ENCODE measurements around the gene RS1. TPM values are rescaled to one million over a fixed set of nuclear protein-coding genes. Genes with fewer than 3 reads are reported as not detected.

The RS1 gene
- total and polyA plus RNA-seq, 2 donors from 2014 or later = 0.44 TPM; not detected in 1

DNA sequence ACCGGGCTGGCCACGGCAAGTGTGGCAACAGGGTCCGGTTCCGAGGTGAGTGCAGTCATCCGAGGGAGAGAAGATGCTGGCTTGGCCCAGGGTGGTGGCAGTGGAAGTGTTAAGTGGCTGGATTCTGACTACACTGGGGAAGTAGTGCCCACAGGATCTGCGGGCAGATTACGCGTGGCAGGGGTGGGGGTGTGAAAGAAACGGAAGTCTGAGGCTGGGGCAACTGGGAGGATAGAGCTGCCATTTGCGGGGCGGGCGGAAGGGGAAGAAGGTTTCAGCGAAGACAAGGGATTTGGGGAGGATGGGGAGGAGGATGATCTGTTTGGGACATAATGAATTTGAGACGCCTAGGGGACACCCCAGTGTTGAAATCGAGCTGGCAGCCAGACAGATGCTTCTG lies 5.3 kb downstream of the RS1 start:
- DNase-seq (no peak), FAIRE-seq (no peak)
- intact Hi-C loops (cut with DNase I) = no loop called here
- TF ChIP-seq, protein P1, sequence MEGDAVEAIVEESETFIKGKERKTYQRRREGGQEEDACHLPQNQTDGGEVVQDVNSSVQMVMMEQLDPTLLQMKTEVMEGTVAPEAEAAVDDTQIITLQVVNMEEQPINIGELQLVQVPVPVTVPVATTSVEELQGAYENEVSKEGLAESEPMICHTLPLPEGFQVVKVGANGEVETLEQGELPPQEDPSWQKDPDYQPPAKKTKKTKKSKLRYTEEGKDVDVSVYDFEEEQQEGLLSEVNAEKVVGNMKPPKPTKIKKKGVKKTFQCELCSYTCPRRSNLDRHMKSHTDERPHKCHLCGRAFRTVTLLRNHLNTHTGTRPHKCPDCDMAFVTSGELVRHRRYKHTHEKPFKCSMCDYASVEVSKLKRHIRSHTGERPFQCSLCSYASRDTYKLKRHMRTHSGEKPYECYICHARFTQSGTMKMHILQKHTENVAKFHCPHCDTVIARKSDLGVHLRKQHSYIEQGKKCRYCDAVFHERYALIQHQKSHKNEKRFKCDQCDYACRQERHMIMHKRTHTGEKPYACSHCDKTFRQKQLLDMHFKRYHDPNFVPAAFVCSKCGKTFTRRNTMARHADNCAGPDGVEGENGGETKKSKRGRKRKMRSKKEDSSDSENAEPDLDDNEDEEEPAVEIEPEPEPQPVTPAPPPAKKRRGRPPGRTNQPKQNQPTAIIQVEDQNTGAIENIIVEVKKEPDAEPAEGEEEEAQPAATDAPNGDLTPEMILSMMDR (IDR thresholded peaks at IDR 0.05; ENCODE audit: borderline replicate concordance, extremely low read depth, insufficient read depth) = no peak
- Histone ChIP-seq H3K9ac (ENCODE audit: low read length in 3 of 3) (no peak overlapping the region), H3K4me1 (ENCODE audit: control insufficient read depth in 2 of 3, insufficient read depth in 2 of 3, low read depth in 1 of 3, low read length in 3 of 3) (no peaks in the 10 kb centered on the region), H3K9me3 (ENCODE audit: control insufficient read depth in 2 of 3, insufficient read depth in 1 of 3, low read length in 3 of 3) (no peaks in the 10 kb centered on the region), H3K4me3 (ENCODE audit: low read length in 3 of 3) (no peak overlapping the region), H3K27ac (ENCODE audit: low read depth in 2 of 2, low read length in 2 of 2) (no peak overlapping the region), H3K36me3 (ENCODE audit: control insufficient read depth in 2 of 3, insufficient read depth in 3 of 3, low read length in 3 of 3) (no peaks in the 10 kb centered on the region), H3K27me3 (ENCODE audit: control insufficient read depth, insufficient read depth, low read length) (no peaks in the 10 kb centered on the region)

DNA sequence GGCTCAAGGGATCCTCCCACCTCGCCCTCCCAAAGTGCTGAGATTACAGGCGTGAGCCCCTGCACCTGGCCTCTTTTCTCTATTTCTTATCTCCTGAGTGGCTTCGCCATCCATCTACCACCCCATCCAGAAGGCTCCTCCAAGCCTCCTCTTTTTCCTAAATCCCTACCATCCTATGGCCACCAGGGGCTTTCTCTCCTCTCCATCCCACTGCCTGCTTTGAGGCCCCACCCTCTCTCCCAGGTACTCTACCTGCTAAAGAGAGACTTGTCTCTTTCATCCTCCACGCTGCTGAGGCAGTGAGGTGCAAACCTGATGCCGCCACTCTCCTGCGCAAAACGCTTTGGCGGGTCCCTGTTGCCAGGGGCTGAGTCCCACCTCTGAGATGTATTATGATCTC lies 7.0 kb downstream of the RS1 start:
- no peaks in the 10 kb centered on the region for H3K9me3 ChIP-seq (ENCODE audit: control insufficient read depth in 2 of 3, insufficient read depth in 1 of 3, low read length in 3 of 3)
- H3K27ac ChIP-seq (ENCODE audit: low read depth in 2 of 2, low read length in 2 of 2) = no peak overlapping the region
- no peak for DNase-seq
- intact Hi-C loops (cut with DNase I) = no loop called here
- TF ChIP-seq, protein P1 (IDR thresholded peaks at IDR 0.05; ENCODE audit: borderline replicate concordance, extremely low read depth, insufficient read depth) = no peak
- no peak overlapping the region for H3K9ac ChIP-seq (ENCODE audit: low read length in 3 of 3)
- no peak for FAIRE-seq
- no peaks in the 10 kb centered on the region for H3K27me3 ChIP-seq (ENCODE audit: control insufficient read depth, insufficient read depth, low read length)
- H3K4me3 ChIP-seq (ENCODE audit: low read length in 3 of 3) = no peak overlapping the region
- H3K36me3 ChIP-seq (ENCODE audit: control insufficient read depth in 2 of 3, insufficient read depth in 3 of 3, low read length in 3 of 3) = no peaks in the 10 kb centered on the region
- no peaks in the 10 kb centered on the region for H3K4me1 ChIP-seq (ENCODE audit: control insufficient read depth in 2 of 3, insufficient read depth in 2 of 3, low read depth in 1 of 3, low read length in 3 of 3)

DNA sequence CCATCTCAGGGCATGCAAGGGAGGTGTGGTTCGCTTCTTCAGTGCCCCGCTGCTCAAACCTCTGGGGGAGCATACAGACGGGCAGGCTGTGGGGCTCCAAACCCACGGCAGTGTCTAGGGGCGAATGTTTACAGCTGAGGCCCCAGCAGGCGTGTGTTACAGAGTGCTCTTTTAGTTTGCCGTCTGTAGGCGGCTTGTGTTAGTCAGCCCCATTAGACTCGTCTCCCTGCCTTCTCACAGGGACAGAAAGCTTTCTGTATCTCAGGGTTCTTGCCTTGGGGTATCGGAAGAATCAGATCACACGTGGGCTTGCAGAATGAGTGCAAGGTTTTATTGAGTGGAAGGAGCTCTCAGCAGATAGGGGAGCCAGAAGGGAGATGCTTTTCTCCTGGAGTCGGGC lies 10.6 kb downstream of the RS1 start:
- TF ChIP-seq, protein P1 (IDR thresholded peaks at IDR 0.05; ENCODE audit: borderline replicate concordance, extremely low read depth, insufficient read depth) = no peak
- no peaks in the 10 kb centered on the region for H3K4me1 ChIP-seq (ENCODE audit: control insufficient read depth in 2 of 3, insufficient read depth in 2 of 3, low read depth in 1 of 3, low read length in 3 of 3)
- no peaks in the 10 kb centered on the region for H3K27me3 ChIP-seq (ENCODE audit: control insufficient read depth, insufficient read depth, low read length)
- no peak overlapping the region for H3K27ac ChIP-seq (ENCODE audit: low read depth in 2 of 2, low read length in 2 of 2)
- H3K9me3 ChIP-seq (ENCODE audit: control insufficient read depth in 2 of 3, insufficient read depth in 1 of 3, low read length in 3 of 3) = no peaks in the 10 kb centered on the region
- H3K36me3 ChIP-seq (ENCODE audit: control insufficient read depth in 2 of 3, insufficient read depth in 3 of 3, low read length in 3 of 3) = no peaks in the 10 kb centered on the region
- H3K9ac ChIP-seq (ENCODE audit: low read length in 3 of 3) = no peak overlapping the region
- intact Hi-C loops (cut with DNase I) = no loop called here
- no peak for FAIRE-seq
- no peak for DNase-seq
- no peak overlapping the region for H3K4me3 ChIP-seq (ENCODE audit: low read length in 3 of 3)
